HUDEP-2 (cell line): Measurements from ENCODE around the gene SAMM50.
"Not testable (repeated sequence)": the region's sequence is repeated elsewhere in the genome, so short reads cannot be mapped to it uniquely, and the experiment has no call there.

Experiments
- DNase-seq, 76 experiments: peaks; one replicate each; lab custom pipeline; 2025; ENCODE audit not compliant: unreplicated experiment in 76 of 76; lab: John Stamatoyannopoulos, UW

SAMM50 gene

DNA sequence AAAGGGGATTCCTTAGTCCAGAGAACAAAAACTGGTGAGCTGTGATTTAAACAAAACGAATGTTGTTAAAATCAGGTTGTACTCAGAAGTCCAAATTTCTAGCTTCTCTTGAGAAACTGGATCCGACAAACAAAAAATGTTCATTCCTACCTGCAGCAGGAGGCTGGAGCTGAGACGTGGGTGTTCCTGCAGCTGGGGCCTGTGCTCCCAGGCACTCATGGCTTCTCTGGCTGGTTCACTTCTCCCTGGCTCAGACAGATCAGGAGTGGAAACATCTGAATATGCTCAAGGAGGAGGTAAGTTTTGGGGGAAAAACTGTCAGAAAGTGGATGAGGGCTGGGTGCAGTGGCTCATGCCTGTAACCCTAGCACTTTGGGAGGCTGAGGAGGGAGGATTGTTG lies 44.1 kb downstream of the SAMM50 start:
- no peak for DNase-seq

DNA sequence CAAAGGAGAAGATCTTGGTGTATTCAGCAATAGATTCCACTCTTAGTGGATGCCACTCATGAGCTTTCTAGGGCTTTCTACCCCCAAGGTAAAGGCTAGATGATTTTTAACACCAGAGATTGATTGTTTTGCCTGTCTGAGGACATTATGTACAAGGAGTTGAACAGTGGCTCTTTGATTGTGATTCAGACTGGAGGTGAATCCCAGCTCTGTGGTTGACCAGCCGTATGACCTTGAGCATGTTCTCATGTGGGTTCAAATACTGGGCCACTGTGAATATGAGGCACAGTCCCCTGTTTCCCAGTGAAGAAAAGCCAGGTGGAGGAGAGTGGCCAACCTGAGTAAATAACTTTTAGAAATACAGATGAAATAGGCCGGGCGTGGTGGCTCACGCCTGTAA lies 44.9 kb downstream of the SAMM50 start:
- DNase-seq, result no peak

DNA sequence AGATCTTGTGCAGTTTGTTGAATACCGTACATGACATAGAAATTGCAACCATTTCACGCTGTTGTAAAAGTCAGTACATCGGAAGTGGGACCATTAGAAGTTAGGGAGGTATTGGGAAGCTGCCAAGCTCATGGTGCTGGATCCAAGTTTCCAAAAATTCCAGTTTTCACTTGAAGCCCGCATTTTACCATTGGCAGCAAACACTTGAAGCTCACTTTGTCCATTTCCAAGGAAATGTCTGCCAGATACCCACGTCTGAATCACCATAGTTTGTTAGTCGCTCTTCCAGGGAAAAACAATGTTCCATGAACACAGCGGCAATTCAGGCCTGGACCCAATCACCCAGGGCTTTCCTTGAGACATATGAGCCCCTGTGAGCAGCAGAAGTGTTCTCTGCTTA lies 46.3 kb downstream of the SAMM50 start:
- DNase-seq, result no peak

- no peak for DNase-seq
These were observed 47.1 kb downstream of the SAMM50 start for GRCh38 chr22:44002324-44002723.

DNA sequence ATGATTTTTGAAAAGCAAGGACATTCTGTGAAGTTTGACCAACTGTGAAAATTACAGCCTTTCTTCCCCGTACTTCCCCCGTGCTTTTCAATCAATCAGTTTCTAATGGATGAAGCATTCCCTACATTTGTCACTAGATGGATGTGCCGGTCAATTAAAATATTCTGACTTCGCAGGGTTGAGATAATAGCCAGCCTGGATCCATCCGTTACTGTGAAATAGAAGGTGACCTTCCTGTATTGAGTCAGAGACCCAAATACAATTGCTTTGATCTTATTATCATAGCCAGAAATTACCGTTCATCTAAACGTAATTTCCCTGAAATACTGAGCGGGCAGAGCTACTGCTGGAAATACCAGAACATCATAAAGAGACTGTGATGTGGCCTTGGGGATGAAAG lies 47.8 kb downstream of the SAMM50 start:
- no peak for DNase-seq

- no peak for DNase-seq
These were observed 48.3 kb downstream of the SAMM50 start for GRCh38 chr22:44003405-44004103.

- DNase-seq, result no peak
These were observed 48.8 kb downstream of the SAMM50 start for GRCh38 chr22:44004104-44004460.

DNA sequence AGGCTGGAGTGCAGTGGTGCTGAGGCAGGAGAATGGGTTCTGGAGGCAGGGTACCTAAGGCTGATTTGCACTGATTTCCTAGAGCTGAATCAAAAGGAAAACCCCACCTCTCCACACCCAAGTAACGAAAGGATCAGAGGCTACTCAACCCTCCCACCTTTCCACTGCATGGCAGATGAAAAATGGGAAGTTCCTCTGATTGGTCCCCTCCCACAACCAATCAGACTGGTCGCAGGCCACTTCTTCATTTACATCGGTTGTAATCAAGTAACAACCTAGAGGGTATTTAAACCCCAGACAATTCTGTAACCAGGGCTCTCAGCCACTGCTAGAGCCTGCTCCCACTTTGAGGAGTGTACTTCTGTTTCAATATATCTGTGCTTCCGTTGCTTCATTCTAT lies 50.3 kb downstream of the SAMM50 start:
- peak in 3 of 76 experiments; percentile 6 to 30 (median 30) for DNase-seq

DNA sequence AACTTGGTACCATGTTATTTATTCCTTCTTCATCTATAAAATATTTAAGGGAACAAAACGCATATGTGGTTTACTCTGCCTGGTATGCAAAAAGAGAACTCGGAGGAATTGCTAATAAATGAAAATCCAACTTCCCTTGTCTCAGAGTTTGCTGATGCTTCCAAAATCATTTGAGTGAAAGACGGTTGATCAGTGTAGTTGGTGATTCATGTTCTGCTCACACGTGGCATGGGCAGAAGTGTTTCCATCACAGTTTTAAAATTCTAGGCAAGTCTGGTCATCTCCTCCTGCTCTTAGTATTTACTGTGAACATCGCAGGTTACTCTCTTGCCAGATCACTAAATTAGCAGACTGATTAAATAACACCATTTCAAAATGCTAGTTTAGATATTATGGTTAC lies 56.9 kb downstream of the SAMM50 start:
- no peak for DNase-seq

- no peak for DNase-seq
These were observed 57.3 kb downstream of the SAMM50 start for GRCh38 chr22:44012591-44012990.

DNA sequence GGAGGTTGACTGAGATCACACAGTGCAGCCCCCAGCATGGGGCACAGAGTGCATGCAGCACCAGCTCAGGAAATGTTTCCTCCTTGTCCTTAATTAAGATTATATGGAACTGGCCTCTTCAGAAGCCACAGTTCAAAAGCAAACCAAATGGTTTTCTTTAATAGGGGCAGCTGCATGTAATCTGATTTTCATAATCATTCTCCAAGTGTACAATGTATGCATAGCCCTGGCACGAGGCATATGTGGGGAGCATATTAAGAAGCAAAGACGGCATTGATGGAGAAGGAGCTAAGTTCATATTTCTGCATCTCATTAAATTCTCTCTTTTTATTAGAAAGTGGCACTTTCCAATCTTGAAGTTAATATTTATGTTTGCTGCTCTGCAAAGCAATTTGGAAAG lies 59.0 kb downstream of the SAMM50 start:
- no peak for DNase-seq

GRCh38 chr22:44016586-44016985 lies 61.3 kb downstream of the SAMM50 start:
- not testable (repeated sequence) for DNase-seq

- no peak for DNase-seq
These were observed 63.4 kb downstream of the SAMM50 start for GRCh38 chr22:44018594-44018993.

DNA sequence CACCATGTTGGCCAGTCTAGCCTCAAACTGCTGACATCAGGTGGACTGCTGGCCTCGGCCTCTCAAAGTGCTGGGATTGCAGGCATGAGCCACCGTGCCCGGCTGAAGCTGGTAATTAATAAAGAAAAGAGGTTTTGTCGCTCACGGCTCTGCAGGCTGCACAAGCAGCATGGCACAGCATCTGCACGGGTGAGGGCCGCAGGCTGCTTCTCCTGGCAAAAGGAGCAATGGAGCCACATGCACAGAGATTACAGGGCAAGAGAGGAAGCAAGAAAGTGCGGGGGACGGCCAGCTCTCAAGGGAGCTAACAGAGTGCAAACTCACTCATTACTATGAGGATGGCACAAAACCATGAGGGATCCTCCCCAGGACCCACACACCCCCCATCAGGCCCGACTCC lies 64.2 kb downstream of the SAMM50 start:
- no peak for DNase-seq

- DNase-seq, result no peak
These were observed 64.6 kb downstream of the SAMM50 start for GRCh38 chr22:44019846-44020245.

GRCh38 chr22:44020981-44021380 lies 65.7 kb downstream of the SAMM50 start:
- DNase-seq, result no peak

DNA sequence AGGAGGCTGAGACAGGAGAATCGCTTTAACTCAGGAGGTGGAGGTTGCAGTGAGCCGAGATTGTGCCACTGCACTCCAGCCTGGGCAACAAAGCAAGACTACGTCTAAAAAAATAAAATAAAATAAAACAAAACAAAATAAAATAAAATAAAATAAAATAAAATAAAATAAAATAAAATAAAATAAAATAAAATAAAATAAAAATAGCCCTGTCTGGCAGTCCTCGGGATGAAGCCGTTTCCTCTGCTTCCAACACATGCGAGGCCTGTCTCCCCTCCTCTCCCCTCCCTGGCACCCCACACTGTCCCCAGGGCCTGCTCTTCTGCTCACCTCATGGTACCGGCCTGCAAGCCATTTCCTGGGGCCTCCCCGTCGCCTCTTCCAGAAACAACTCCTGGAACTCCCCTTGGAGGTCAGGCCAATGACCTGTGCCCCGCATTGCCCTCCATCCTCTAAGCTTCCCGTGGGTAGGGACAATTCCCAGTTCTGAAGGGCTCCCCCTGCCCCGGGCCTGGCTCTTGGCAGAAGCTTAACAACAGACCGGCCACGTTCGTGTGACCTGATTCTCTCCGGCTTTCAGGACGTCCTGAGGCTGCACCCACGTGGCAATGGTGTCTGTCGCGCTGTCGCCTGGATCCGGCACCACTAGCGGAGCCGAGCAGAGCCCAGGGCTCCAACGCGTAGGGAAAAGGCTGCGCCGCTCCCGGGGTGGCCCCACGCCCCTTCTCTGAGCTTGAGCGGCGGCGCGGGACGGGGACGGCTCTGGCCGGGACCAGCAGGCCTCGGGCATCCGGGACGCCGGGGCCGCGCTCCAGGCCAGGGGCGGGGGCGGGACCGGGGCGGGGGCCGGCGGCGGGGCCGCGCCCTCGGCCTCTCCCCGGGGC lies 68.4 kb downstream of the SAMM50 start:
- peak in 51 of 76 experiments; percentile 9 to 75 (median 38) for DNase-seq

- DNase-seq, result peak in 23 of 76 experiments; percentile 9 to 49 (median 28)
These were observed 69.2 kb downstream of the SAMM50 start, which contains the start of gene PARVB for GRCh38 chr22:44024288-44024921. PARVB (plus strand) TSS chr22:44024302; CDS start chr22:44024340, 38 bp downstream.

GRCh38 chr22:44025171-44026065 lies 70.2 kb downstream of the SAMM50 start:
- peak in 16 of 76 experiments; percentile 7 to 63 (median 28) for DNase-seq

- peak in 1 of 76 experiments; percentile 39 for DNase-seq
These were observed 70.9 kb downstream of the SAMM50 start for GRCh38 chr22:44026066-44026629.
